CD4-positive, alpha-beta T cell treated with Interleukin-6 for 4 hours (primary cell): ENCODE data around the gene SDR9C7.
"Not testable (repeated sequence)": the region's sequence is repeated elsewhere in the genome, so short reads cannot be mapped to it uniquely, and the experiment has no call there.

Experiments used
- DNase-seq: peaks from one replicate; pipeline ENCODE4 v3.0.0-alpha.2; 2020; ENCODE audit warnings: mixed read lengths

Gene SDR9C7

DNA sequence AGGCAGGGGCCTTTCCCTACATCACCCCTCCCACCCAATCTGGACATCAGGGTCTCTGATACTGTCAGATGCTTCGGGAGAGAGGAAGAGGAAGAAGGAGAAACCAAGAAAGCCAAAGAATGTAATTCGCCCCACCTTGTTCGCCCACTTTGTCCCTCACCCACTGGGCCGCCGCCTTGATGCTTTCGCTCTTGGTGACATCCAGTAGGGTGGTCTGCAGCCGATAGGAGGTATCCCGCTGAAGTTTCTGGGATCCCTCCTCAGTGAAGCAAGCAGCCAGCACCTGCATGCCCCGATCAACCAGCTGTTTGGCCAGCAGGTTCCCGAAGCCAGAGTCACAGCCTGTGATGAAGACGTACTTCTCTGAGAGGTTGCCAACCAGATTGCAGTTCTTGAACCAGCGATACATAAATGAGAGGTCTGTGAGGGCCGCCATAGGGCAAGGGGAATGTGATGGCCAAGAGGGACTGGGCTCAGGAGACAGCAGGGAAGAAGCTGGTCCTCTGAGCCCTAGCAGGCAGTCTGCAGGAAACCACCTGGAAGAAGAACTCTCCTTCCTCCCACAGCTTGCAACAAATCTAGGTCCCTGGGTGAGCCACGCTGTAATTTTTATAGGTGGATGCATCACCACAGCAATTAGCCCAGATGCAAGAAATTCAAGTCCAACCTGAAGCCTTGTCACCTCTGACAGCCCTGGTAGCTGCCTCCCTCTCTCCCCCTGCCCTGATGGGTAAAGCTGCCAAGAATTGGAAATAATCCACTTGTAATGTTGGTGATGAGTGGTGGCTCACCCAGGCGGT lies at the start of gene SDR9C7:
SDR9C7 (minus strand) TSS at position 583 of the 800 bp plus-strand sequence; CDS start at position 436, 147 bp downstream.
- no peak for DNase-seq

DNA sequence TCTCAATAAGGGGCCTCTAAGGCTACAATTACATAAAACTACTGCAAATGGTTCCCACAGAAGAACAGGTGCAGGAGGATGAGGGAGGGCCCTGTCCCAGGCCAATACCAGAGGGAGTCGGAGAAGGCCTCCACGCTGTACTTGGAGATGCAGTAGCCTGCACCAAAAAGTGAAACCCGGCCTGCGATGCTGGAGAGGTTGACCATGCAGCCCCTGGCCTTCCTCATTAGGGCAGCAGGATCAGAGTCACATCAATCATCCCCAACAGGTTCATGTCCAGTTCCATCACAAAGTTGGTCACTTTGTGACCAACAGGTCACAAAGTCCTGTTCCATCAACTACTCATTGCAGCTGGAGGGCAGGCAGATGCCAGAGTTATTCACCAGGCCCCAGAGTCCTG lies 49.2 kb upstream of the SDR9C7 start:
- DNase-seq = no peak

- DNase-seq = not testable (repeated sequence)
Measured at GRCh38 chr12:56982578-56983236, 48.5 kb upstream of the SDR9C7 start.

- no peak for DNase-seq
Measured at GRCh38 chr12:56980941-56981530, 46.8 kb upstream of the SDR9C7 start.

- DNase-seq = no peak
Measured at GRCh38 chr12:56980268-56980667, 46.1 kb upstream of the SDR9C7 start.

DNA sequence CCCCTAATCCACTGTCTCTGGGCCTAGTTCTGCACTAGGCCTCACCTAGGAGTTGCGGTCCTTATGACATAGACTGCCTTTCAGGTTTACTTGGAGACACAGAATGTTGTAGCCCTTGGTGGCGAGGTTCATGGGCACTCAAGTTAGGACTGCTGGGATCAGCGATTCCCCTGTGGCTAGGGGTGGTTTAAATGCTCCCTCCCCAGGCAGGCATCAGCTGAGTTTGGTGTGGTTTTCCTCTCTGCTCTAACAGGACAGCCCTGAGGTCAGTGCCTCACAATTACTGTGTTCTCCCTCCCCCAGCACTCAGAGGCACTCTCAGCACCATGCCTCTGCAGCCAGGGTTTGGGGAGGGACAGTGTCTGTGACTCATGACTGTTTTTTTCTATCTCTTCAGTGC lies 45.4 kb upstream of the SDR9C7 start:
- DNase-seq = no peak

- no peak for DNase-seq
Measured at GRCh38 chr12:56978397-56979138, 44.4 kb upstream of the SDR9C7 start.

DNA sequence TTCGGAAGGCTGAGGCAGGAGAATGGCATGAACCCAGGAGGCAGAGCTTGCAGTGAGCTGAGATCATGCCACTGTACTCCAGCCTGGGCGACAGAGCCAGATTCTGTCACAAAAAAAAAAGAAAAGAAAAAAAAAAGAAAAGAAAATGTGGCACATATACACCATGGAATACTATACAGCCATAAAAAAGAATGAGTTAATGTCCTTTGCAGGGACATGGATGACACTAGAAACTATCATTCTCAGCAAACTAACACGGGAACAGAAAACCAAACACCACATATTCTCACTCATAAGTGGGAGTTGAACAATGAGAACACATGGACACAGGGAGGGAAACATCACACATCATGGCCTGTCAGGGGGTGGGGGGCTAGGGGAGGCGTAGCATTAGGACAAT lies 43.2 kb upstream of the SDR9C7 start:
- not testable (repeated sequence) for DNase-seq

GRCh38 chr12:56974224-56974623 lies 40.0 kb upstream of the SDR9C7 start:
- not testable (repeated sequence) for DNase-seq

DNA sequence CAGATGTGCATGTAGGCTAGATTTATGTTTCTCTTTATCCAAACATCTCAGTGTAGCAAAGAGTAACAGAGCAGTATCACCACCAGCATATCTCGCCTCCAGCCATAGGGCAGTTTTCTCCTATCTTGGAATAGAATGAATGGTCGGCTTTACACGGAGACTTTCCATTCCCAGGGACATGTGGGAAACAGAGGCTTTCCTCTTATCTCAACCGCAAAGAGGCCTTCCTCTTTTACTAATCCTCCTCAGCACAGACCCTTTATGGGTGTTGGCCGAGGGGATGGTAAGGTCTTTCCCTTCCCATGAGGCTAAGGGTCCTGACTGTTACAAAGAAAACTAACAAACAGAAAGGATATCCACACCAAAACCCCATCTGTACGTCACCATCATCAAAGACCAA lies 34.7 kb upstream of the SDR9C7 start:
- DNase-seq = not testable (repeated sequence)

DNA sequence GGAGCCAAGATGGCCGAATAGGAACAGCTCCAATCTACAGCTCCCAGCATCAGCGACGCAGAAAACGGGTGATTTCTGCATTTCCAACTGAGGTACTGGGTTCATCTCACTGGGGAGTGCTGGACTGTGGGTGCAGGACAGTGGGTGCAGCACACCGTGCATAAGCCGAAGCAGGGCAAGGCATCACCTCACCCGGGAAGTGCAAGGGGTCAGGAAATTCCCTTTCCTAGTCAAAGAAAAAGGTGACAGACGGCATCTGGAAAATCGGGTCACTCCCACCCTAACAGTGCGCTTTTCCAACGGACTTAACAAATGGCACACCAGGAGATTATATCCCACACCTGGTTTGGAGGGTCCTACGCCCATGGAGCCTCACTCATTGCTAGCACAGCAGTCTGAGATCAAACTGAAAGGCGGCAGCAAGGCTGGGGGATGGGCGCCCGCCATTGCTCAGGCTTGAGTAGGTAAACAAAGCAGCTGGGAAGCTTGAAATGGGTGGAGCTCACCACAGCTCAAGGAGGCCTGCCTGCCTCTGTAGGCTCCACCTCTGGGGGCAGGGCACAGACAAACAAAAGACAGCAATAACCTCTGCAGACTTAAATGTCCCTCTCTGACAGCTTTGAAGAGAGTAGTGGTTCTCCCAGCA lies 31.9 kb upstream of the SDR9C7 start:
- not testable (repeated sequence) for DNase-seq

DNA sequence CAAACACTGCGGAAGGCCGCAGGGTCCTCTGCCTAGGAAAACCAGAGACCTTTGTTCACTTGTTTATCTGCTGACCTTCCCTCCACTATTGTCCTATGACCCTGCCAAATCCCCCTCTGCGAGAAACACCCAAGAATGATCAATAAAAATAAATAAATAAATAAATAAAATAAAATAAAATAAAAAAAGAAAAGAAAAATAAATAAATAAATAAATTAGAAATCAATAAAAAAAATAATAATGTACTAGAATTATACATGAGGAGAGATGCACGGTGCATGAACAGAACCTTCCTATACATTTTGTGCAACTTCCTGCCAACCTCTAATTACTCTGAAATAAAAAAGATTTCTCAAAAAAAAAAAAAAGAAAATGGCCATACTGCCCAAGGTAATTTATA lies 30.9 kb upstream of the SDR9C7 start:
- DNase-seq = not testable (repeated sequence)

DNA sequence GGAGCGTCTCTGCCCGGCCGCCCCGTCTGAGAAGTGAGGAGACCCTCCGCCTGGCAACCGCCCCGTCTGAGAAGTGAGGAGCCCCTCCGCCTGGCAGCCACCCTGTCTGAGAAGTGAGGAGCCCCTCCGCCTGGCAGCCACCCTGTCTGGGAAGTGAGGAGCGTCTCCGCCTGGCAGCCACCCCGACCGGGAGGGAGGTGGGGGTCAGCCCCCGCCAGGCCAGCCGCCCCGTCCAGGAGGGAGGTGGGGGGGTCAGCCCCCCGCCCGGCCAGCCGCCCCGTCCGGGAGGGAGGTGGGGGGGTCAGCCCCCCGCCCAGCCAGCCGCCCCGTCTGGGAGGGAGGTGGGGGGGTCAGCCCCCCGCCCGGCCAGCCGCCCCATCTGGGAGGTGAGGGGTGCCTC lies 29.3 kb upstream of the SDR9C7 start:
- DNase-seq = not testable (repeated sequence)

- not testable (repeated sequence) for DNase-seq
Measured at GRCh38 chr12:56962247-56962646, 28.0 kb upstream of the SDR9C7 start.

- no peak for DNase-seq
Measured at GRCh38 chr12:56958422-56958821, 24.2 kb upstream of the SDR9C7 start.

DNA sequence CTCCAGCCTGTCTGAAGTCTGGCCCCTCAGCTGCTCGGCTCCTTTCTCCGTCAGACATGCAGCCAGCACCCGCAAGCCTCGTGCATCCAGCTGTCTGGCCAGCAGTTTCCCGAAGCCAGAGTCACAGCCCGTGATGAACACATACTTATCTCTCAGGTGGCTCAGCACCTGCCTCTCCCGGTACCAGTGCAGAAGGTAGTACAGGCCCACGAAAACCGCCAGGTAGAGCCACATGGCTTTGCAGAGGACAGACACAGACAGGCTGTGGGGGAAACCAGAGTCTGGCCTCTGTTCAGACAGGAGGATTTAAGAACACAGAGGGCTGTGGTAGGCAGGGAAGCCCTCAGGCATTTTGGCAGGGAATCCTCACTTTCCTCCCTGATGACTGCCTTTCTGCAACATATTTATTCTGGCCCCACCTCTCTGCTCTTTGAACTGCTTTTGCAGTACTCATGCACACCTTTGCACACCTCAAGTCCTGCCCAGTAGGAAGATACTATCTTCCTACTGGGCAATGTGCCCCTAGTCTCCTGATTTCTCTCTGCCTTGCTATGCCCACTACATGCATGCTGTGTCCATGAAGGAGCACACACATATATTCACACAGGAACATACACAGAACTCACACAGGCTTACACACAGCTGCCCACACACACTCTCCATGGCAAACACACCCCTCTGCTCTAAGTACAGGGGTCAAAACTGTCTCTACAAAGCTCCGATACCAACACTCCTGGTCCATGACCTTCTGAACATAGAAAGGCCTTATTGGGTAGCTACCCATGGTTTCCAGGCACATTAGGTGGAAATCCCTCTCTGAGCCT lies 23.2 kb upstream of the SDR9C7 start, which contains the start of gene RDH16:
RDH16 (minus strand) TSS at position 380 of the 824 bp plus-strand sequence; CDS start at position 234, 146 bp downstream.
- DNase-seq = no peak

DNA sequence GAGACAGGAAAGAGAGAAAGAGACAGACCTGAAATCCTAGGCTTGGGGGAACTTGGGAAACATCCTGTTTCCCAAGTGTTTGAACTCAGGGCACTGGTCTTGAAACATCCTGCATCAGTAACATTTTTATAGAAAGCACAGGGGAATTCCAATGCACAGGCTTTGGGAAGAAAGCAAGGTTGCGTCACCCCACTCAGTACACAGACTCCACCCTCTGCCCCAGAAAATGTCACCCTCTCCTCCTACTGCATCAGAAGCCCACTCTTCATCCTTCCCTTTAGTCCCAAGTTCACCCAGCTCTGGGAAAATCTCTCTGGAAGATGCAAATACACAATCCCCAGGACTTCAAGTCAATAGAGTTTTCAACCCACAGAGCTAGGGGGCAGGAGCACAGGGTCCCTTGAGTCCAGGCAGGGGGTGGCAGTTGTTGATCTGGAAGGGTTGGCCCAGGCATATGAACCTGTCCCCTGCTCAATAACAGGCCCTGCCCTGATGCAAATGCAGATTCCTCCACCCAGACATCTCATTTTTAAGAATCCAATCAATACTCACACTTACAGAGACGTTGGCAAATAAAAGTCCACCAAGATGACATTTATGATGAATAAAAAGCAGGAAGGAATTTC lies 21.5 kb upstream of the SDR9C7 start:
- no peak for DNase-seq

DNA sequence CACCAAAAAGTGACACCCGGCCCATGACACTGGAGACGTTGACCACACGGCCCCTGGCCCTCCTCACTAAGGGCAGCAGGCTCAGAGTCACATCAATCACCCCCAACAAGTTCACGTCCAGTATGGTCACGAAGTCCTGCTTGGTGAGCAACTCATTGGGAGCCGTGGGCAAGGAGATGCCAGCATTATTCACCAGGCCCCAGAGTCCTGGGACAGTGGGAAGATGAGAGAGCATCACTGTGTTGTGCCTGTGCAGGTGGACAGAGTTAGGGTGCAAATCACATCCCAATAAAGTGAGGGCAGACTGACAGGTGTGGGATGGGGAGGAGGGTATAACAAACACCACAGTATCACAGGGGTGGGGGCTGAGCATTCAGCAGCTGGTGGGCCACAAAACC lies 20.7 kb upstream of the SDR9C7 start:
- DNase-seq = no peak

DNA sequence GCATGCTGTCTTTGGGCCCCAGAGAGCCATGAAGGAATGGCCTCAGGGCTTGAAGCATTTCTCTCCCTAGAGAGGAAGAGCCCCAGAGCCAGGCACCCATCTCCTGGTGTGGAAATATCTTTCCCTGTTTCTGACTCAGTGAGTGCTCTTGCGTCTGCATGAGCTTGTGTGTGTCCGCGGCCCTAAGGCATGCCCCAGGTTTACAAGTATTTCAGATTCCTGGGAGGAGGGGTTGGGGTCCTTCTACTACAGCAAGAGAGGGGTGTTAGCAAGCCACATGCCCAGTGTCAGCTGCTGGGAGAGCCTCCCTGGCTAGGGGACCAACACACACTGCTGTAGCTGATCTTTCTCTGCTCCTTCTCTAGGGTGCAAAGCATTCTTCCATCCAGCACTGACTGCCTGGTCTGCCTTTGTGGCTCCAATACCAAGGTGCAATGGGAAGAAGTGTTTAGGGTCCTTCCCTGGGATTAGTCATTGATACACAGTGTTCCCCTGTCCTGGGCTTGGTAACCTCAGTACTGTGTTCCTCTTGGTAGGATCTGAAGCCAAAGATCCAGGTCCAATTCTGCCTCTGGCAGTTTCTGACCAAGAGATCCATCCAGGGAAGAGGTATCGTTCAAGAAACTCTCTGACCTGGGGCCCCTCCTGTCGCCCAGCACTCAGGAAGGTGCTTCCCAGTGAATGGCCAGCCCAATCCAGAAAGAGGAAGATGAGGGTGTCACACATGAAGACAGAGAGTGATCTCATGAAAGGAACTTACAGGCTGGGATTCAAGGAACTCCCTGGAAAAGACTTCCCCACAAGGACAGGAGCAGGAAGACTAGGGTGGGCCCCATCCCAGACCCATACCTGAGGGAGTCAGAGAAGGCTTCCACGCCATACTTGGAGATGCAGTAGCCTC lies 20.1 kb upstream of the SDR9C7 start:
- DNase-seq = no peak

DNA sequence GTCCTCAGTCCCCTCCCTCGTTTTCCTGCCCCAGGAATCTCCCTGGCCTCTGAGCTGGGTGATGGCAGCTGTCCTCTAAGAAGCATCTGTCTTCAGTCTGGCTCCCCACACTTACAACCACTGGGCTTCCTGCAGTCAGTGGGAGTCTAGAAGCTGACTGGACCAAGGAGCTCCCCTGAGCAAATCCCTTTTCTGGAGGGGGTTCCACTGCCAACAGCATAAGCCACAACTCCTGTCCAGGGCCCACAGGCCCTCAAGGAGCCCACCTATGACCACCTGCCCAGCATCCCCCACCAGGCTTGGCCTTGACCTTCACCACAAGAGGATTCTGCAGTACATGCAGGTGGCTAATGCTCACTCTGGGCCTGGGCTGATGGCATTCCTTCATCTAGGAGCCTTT lies 19.1 kb upstream of the SDR9C7 start:
- DNase-seq = no peak
